ENCODE results near the gene NRXN3.

The NRXN3 gene

DNA sequence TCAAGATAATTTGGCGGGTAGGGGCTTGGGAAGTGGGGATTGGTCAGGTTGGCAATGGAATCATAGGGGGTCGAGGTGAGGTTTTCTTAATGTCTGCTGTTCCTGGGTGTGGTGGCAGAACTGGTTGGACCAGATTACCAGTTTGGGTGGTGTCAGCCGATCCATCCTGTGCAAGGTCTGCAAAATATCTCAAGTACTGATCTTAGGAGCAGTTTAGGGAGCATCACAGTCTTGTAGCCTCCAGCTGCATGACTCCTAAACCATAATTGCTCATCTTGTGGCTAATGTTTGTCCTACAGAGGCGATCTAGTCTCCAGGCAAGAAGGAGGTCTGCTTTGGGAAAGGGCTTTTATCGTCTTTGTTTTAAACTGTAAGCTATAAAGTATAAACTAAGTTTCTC, 1172.8 kb downstream of the NRXN3 start:
- H3K4me3 ChIP-seq (ENCODE audit: low read depth, low read length) = no peak overlapping the region
- CTCF ChIA-PET = no interaction called here
- POLR2A ChIA-PET = interaction anchor here (0.5 kb wide), 1 partner anchor 21 kb away, joined by 3 read pairs; no protein-coding TSS in a partner anchor
- TF ChIP-seq, protein P1, sequence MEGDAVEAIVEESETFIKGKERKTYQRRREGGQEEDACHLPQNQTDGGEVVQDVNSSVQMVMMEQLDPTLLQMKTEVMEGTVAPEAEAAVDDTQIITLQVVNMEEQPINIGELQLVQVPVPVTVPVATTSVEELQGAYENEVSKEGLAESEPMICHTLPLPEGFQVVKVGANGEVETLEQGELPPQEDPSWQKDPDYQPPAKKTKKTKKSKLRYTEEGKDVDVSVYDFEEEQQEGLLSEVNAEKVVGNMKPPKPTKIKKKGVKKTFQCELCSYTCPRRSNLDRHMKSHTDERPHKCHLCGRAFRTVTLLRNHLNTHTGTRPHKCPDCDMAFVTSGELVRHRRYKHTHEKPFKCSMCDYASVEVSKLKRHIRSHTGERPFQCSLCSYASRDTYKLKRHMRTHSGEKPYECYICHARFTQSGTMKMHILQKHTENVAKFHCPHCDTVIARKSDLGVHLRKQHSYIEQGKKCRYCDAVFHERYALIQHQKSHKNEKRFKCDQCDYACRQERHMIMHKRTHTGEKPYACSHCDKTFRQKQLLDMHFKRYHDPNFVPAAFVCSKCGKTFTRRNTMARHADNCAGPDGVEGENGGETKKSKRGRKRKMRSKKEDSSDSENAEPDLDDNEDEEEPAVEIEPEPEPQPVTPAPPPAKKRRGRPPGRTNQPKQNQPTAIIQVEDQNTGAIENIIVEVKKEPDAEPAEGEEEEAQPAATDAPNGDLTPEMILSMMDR (IDR thresholded peaks at IDR 0.05; ENCODE audit: insufficient read depth, low read length, missing control alignments) = no peak
- DNase-seq (ENCODE audit: low read depth, low spot score) = no peak

DNA sequence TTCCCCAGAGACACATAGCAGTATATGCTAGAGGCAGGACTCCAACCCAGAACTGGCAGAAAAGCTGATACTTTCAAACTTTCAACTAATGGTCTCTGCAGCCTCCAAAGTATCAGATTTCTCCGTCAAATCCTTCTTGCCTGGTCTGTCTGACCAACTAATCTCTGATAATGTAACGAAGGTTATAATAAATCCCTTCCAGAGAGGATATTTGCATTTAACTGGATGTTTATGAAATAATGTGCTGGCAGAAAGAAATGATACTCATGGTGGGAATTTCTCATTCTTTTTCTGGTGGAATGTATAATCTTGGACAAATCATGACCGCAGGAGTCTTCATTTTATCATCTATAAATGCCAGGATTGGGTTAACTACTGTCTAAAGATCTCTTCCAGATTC, 1180.8 kb downstream of the NRXN3 start:
- ChIA-PET POLR2A (no interaction called here), CTCF (interaction anchor here (1.1 kb wide), 1 partner anchor 392 kb away, joined by 3 read pairs; no protein-coding TSS in a partner anchor)
- no peak overlapping the region for H3K4me3 ChIP-seq (ENCODE audit: low read depth, low read length)
- no peak for DNase-seq (ENCODE audit: low read depth, low spot score)
- TF ChIP-seq, protein P1 (IDR thresholded peaks at IDR 0.05; ENCODE audit: insufficient read depth, low read length, missing control alignments) = no peak

GRCh38 chr14:79352076-79352630, 1182.0 kb downstream of the NRXN3 start:
- TF ChIP-seq, protein P1 (IDR thresholded peaks at IDR 0.05; ENCODE audit: insufficient read depth, low read length, missing control alignments) = no peak
- CTCF ChIA-PET = no interaction called here
- H3K4me3 ChIP-seq (ENCODE audit: low read depth, low read length) = no peak overlapping the region
- POLR2A ChIA-PET = no interaction called here
- no peak for DNase-seq (ENCODE audit: low read depth, low spot score)

- TF ChIP-seq, protein P1 (IDR thresholded peaks at IDR 0.05; ENCODE audit: insufficient read depth, low read length, missing control alignments) = no peak
- CTCF ChIA-PET = no interaction called here
- POLR2A ChIA-PET = no interaction called here
- DNase-seq (ENCODE audit: low read depth, low spot score) = no peak
- no peak overlapping the region for H3K4me3 ChIP-seq (ENCODE audit: low read depth, low read length)
Measured at GRCh38 chr14:79354336-79354735, 1184.2 kb downstream of the NRXN3 start.

- CTCF ChIA-PET = interaction anchor here (1.8 kb wide), 1 partner anchor 11 kb away, joined by 5 read pairs; no protein-coding TSS in a partner anchor
Measured at GRCh38 chr14:79356040-79356439, 1185.9 kb downstream of the NRXN3 start.

DNA sequence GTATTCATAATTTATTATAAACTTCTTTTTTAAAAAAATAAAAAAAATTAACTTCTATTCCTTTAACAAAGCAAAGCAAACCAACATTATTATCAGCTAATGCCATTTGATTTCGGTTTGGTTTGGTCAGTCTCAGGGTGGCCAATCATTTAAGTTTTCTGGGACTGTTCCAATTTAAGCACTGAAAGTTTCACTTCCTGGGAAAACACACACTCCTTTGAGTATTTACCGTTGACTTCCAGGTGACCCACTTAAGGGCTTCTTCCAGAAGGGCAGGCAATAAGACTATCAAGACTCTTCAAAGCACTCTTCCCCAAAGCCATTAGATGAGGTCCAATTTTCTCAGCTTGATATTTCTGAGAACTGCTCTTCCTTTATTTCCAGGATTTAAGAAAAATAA, 1187.1 kb downstream of the NRXN3 start:
- no peak overlapping the region for H3K4me3 ChIP-seq (ENCODE audit: low read depth, low read length)
- CTCF ChIA-PET = no interaction called here
- POLR2A ChIA-PET = no interaction called here
- DNase-seq (ENCODE audit: low read depth, low spot score) = no peak
- TF ChIP-seq, protein P1 (IDR thresholded peaks at IDR 0.05; ENCODE audit: insufficient read depth, low read length, missing control alignments) = no peak

More at GRCh38 chr14:79356040-79356439, 1185.9 kb downstream of the NRXN3 start:
- H3K4me3 ChIP-seq (ENCODE audit: low read depth, low read length) = no peak overlapping the region
- DNase-seq (ENCODE audit: low read depth, low spot score) = no peak
- POLR2A ChIA-PET = no interaction called here
- TF ChIP-seq, protein P1 (IDR thresholded peaks at IDR 0.05; ENCODE audit: insufficient read depth, low read length, missing control alignments) = no peak
